Esophagus muscularis mucosa (tissue), 3 donors: ENCODE data around the gene GALNT2.

ENCODE experiments used
- CTCF ChIP-seq, 3 experiments: fragments of 200-600 bp in 2 of 3; fragments of 450-650 bp in 1 of 3; sonication (generic) in 2 of 3; IDR thresholded peaks; one replicate each; pipeline ENCODE4 v1.5.1; 2017 to 2019; ENCODE audit warnings: antibody characterized with exemption in 3 of 3, mild to moderate bottlenecking in 2 of 3, moderate library complexity in 1 of 3
- POLR2A ChIP-seq: fragments of 450-650 bp; IDR thresholded peaks from one replicate; pipeline ENCODE4 v1.6.1; 2017; ENCODE audit warnings: antibody characterized with exemption, moderate library complexity, mild to moderate bottlenecking, low read depth

- TF ChIP-seq POLR2A = no peak
- no peak for TF ChIP-seq CTCF (IDR thresholded peaks at IDR 0.05)
These were observed 256.6 kb downstream of the GALNT2 start for GRCh38 chr1:230323686-230324085.
